AG04449 (cell line): ENCODE data around the gene GSDMA.

Experiments
- CTCF ChIA-PET: fragments of 350-600 bp; formaldehyde crosslinking; extraction: SDS; loops from one replicate; lab custom pipeline; 2021; ENCODE audit warnings: antibody characterized with exemption; lab: Yijun Ruan, JAX
- POLR2A ChIA-PET: fragments of 400-600, 350-600 bp; formaldehyde crosslinking; extraction: SDS; loops from one replicate; lab custom pipeline; 2020; ENCODE audit warnings: antibody characterized with exemption, inconsistent platforms; lab: Yijun Ruan, JAX
- DNase-seq: peaks from one replicate; pipeline ENCODE4 v3.0.0-alpha.2; 2010; ENCODE audit warnings: low read depth, low spot score
- H3K4me3 ChIP-seq: 2 replicates; pipeline ENCODE4 v1.5.1; 2011; ENCODE audit warnings: low read depth, mild to moderate bottlenecking, control low read depth, low read length
- TF ChIP-seq, protein P1 (sequence below): IDR thresholded peaks from one replicate; pipeline ENCODE4 v1.5.1; 2011; ENCODE audit warnings: mild to moderate bottlenecking, moderate library complexity, low read length, control low read depth, inconsistent platforms; ENCODE audit not compliant: insufficient read depth; ENCODE audit errors: missing control alignments

Gene GSDMA

DNA sequence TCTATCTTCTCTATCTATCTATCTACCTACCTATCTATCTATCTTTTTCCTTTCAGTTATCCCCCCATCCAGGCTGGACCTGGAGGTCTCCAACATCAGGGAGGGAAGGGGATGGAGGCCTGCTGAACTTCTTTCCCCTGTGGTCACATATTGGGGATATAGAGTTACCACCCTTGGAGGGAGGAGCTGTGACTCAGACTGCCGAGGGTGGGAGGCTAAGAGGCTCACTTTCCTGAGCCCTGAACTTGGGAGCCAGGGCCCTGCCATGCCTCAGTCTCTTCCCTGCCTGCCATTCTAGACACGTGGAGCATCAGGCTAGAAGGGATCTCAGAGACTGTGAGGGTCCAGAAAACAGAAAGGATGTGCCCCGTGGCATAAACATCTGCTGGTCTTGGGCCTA, 26.9 kb upstream of the GSDMA start:
- no peak for DNase-seq
- CTCF ChIA-PET, result no interaction called here

DNA sequence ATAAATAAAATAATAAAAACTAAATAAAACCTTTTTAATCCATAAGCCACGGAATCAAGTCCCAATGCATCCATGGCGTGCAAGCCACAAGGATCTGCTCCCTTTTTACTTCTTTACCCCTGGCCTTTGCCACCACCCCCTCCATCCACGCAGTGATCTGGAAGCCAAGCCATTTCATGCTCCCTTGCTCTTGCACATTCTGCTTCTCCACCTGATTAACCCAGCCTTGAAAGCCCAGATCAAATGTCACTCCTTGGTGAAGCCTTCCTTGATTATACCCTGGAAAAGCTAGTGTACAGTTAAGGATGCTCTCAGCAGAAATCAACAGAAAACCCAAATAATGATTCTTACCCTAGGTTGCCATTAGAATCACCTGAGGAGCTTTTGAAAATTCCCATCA, 25.4 kb upstream of the GSDMA start:
- POLR2A ChIA-PET, result no interaction called here
- H3K4me3 ChIP-seq, result no peak overlapping the region
- TF ChIP-seq, protein P1, sequence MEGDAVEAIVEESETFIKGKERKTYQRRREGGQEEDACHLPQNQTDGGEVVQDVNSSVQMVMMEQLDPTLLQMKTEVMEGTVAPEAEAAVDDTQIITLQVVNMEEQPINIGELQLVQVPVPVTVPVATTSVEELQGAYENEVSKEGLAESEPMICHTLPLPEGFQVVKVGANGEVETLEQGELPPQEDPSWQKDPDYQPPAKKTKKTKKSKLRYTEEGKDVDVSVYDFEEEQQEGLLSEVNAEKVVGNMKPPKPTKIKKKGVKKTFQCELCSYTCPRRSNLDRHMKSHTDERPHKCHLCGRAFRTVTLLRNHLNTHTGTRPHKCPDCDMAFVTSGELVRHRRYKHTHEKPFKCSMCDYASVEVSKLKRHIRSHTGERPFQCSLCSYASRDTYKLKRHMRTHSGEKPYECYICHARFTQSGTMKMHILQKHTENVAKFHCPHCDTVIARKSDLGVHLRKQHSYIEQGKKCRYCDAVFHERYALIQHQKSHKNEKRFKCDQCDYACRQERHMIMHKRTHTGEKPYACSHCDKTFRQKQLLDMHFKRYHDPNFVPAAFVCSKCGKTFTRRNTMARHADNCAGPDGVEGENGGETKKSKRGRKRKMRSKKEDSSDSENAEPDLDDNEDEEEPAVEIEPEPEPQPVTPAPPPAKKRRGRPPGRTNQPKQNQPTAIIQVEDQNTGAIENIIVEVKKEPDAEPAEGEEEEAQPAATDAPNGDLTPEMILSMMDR, result no peak
- DNase-seq, result no peak
- CTCF ChIA-PET, result interaction anchor here (0.7 to 2.1 kb wide), 9 partner anchors 10 to 64 kb away, joined by 3 to 6 read pairs (median 3); partner anchors contain the start of gene PSMD3

More for the DNA sequence above, 26.9 kb upstream of the GSDMA start:
- no peak overlapping the region for H3K4me3 ChIP-seq
- TF ChIP-seq, protein P1, result no peak
- POLR2A ChIA-PET, result no interaction called here

DNA sequence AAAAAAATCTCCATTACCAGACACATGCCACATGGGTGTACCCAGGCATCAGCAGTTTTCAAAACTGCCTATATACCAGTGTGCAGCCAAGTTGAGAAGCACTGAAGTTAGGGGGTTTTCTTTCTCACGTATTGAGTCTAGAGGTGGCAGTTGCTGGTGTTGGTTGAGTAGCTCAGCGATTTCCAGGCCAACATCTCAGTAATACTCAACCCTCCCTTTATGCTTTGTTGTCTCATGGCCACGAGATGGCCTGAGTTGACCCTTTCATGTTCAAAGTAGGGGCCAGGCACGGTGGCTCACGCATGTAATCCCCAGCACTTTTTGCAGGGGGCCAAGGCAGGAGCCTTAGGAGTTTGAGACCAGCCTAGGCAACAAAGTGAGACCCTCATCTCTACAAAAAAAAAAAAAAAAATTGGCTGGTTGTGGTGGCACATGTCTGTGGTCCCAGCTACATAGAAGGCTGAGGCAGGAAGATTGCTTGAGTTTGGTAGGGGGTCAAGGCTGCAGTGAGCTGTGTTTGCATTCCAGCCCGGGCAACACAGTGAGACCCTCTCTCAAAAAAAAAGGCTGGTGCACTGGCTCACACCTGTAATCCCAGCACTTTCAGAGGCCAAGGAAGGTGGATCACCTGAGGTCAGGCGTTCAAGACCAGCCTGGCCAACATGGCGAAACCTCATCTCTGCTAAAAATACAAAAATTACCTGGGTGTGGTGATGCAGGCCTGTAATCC, 24.5 kb upstream of the GSDMA start:
- H3K4me3 ChIP-seq, result no peak overlapping the region
- TF ChIP-seq, protein P1, result no peak
- no peak for DNase-seq
- CTCF ChIA-PET, result interaction anchor here (0.7 to 3.1 kb wide), 13 partner anchors 9 to 65 kb away, joined by 3 to 16 read pairs (median 3); partner anchors contain the start of gene PSMD3
- POLR2A ChIA-PET, result interaction anchor here (0.6 kb wide), 1 partner anchor 13 kb away, joined by 4 read pairs; no protein-coding TSS in a partner anchor

DNA sequence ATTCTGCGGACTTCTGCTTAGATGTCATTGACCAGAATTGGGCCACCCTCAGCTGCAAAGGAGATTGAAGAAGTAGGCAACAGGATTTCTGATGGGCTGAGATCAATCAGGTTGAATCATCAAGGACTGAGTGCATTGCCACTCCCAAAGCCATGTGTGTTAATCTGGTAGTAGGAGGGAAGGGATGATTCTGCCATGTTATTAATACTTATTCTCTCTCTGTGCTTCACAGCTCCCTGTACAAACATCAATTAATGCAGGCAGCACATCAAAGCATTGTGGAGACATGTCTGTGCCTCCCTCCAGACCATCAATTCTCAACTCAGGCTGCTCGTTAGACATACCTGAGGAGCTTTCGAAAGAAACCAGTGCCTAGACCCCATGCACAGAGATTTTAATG, 23.7 kb upstream of the GSDMA start:
- H3K4me3 ChIP-seq, result no peak overlapping the region
- CTCF ChIA-PET, result interaction anchor here (0.7 to 3.1 kb wide), 9 partner anchors 8 to 43 kb away, joined by 3 to 26 read pairs (median 4); partner anchors contain the start of genes ORMDL3 and PSMD3
- TF ChIP-seq, protein P1, result no peak
- DNase-seq, result no peak
- POLR2A ChIA-PET, result no interaction called here

DNA sequence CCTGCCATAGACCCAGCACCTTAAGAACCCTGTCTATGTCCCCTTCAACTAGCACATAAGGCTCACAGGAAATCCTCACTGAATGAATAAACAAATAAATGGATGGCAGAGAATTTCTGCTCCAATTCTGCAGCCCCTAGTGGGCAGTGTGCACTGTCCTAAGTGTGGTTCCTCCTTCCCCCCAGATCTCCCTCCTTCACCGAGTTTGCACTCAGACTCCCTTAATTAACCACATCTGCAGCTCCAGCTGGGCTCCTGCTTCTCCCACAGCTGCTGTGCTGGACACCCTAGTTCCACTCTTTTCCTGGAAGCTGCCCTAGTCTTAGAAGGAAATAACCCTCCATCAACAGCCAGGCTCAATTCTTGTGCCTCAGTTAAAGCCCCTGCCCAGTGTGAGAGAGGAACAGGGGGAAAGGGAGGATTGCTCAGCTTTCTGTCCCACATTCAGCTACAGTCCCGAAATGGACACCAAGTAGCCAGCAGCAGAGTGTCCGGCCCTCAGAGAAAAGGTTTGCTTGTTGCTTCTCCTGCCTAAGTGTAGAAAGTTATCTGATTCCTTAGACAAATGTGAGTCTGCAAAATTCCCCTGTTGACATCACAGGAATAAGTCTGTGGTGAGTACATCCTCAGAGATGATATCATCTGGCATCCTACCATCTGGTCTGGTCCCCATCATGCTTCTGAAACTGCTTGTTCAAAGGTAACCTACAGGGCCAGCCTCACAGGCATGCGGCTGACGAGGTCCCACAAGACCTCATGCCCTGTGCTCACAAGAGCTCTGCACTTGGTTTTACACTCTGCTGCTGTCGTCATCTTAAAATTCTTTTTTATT, 23.0 kb upstream of the GSDMA start:
- POLR2A ChIA-PET, result interaction anchor here (1.1 kb wide), 1 partner anchor 34 kb away, joined by 3 read pairs; no protein-coding TSS in a partner anchor
- no peak overlapping the region for H3K4me3 ChIP-seq
- CTCF ChIA-PET, result interaction anchor here (0.7 to 3.1 kb wide), 11 partner anchors 8 to 67 kb away, joined by 3 to 26 read pairs (median 4); partner anchors contain the start of genes ORMDL3 and PSMD3
- DNase-seq, result peak; percentile 57
- TF ChIP-seq, protein P1, result peak; percentile 64
